ENCODE measurements around the gene OPRM1.

OPRM1 gene

DNA sequence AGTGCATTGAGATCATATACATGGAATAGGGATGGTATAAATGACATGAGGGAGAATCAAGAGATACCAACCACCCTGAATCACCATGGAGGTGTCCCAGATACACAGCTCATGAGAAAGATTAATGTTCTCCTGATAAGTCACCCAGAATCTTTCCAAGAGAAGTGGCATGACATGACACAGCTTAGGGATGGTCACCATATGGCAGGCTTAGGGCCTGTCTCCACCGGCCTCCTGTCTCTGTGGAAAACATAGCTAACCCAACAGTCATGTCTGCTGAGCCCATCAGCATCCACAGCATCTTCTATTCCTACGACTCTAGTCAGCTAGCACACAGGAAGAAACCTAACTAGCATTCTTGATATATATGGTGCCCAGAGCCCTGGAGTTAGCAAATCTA, 184.3 kb downstream of the OPRM1 start:
- Histone ChIP-seq H3K4me3 (ENCODE audit: low read length) (no peak overlapping the region), H3K4me1 (ENCODE audit: control insufficient read depth, insufficient read depth, low read length) (no peaks in the 10 kb centered on the region), H3K27me3 (ENCODE audit: control insufficient read depth, insufficient read depth, low read length) (no peaks in the 10 kb centered on the region), H3K9ac (ENCODE audit: low read length) (no peak overlapping the region), H3K36me3 (ENCODE audit: control insufficient read depth, insufficient read depth, low read length) (no peaks in the 10 kb centered on the region), H3K9me3 (ENCODE audit: control insufficient read depth, low read length) (no peaks in the 10 kb centered on the region)

- Histone ChIP-seq H3K27me3 (ENCODE audit: control insufficient read depth, insufficient read depth, low read length) (no peaks in the 10 kb centered on the region), H3K9me3 (ENCODE audit: control insufficient read depth, low read length) (no peaks in the 10 kb centered on the region), H3K36me3 (ENCODE audit: control insufficient read depth, insufficient read depth, low read length) (no peaks in the 10 kb centered on the region), H3K4me3 (ENCODE audit: low read length) (no peak overlapping the region), H3K9ac (ENCODE audit: low read length) (no peak overlapping the region), H3K4me1 (ENCODE audit: control insufficient read depth, insufficient read depth, low read length) (no peaks in the 10 kb centered on the region)
These were observed 187.4 kb downstream of the OPRM1 start for GRCh38 chr6:154226461-154226860.

DNA sequence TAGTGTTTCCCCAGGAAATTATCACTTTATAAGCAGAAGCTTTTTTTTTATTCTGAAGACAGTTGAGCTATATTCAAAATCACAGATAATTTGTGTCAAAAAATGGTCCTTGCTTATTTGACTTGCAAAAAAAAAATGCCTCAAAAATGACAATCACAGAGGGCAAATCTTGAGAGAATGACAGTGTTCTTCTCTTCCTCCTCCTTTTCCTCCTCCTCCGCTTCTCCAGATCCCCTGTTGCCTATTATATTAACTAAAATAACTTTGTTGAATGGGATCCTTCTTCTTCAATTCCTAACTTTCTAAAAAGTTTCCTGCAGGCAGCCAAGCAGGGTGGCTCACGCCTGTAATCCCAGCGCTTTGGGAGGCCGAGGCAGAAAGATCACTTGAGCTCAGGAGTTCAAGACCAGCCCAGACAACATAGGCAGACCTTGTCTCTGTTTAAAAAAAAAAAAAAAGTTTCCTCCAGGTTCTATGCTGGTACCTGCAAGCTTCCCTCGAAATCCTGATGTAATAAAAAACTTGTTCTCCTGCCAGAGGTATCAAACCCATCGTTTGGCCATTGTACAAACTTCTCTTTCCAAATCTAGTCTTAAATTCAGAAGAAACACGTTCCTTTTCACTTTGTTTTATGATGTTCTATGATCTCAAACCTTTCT, 189.0 kb downstream of the OPRM1 start:
- H3K36me3 ChIP-seq (ENCODE audit: control insufficient read depth, insufficient read depth, low read length): no peaks in the 10 kb centered on the region
- H3K9me3 ChIP-seq (ENCODE audit: control insufficient read depth, low read length): no peaks in the 10 kb centered on the region
- H3K4me1 ChIP-seq (ENCODE audit: control insufficient read depth, insufficient read depth, low read length): no peaks in the 10 kb centered on the region
- H3K27me3 ChIP-seq (ENCODE audit: control insufficient read depth, insufficient read depth, low read length): no peaks in the 10 kb centered on the region
- H3K9ac ChIP-seq (ENCODE audit: low read length): no peak overlapping the region
- H3K4me3 ChIP-seq (ENCODE audit: low read length): no peak overlapping the region

DNA sequence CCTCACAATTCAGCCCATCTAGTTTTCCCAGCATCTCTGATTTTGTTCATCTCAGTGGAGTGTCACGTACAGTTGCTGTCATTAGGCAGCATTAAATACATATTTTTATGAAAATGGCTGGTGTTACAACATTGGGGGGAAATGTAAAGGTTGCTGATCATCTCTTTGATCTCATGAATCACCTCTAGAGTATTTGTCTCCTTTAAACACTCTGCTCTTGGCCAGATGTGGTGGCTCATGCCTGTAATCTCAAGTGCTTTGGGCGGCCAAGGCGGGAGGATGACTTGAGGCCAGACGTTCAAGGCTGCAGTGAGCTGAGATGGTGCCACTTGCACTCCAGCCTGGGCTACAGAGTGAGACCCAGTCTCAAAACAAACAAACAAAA, 189.5 kb downstream of the OPRM1 start:
- Histone ChIP-seq H3K4me3 (ENCODE audit: low read length) (no peak overlapping the region), H3K36me3 (ENCODE audit: control insufficient read depth, insufficient read depth, low read length) (no peaks in the 10 kb centered on the region), H3K9me3 (ENCODE audit: control insufficient read depth, low read length) (no peaks in the 10 kb centered on the region), H3K9ac (ENCODE audit: low read length) (no peak overlapping the region), H3K27me3 (ENCODE audit: control insufficient read depth, insufficient read depth, low read length) (no peaks in the 10 kb centered on the region), H3K4me1 (ENCODE audit: control insufficient read depth, insufficient read depth, low read length) (no peaks in the 10 kb centered on the region)

DNA sequence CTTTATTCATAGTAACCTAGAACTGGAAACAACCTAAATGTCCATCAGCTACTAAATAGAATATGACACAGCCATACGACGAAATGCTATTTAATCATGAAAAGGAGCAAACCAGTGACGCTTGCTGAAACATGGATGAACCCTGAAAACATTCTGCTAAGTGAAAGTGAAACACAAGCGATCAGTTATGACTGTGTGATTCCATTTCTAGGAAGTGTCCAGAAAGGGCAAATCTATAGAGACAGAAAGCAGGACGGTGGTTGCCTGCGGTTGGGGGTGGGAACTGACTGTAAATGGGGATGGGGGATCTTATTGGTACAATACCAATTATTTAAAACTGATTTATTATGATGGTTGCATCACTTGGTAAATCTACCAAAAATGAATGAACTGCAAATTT, 190.7 kb downstream of the OPRM1 start:
- no peak overlapping the region for H3K4me3 ChIP-seq (ENCODE audit: low read length)
- no peak overlapping the region for H3K9ac ChIP-seq (ENCODE audit: low read length)
- H3K27me3 ChIP-seq (ENCODE audit: control insufficient read depth, insufficient read depth, low read length): no peaks in the 10 kb centered on the region
- H3K36me3 ChIP-seq (ENCODE audit: control insufficient read depth, insufficient read depth, low read length): no peaks in the 10 kb centered on the region
- no peaks in the 10 kb centered on the region for H3K9me3 ChIP-seq (ENCODE audit: control insufficient read depth, low read length)
- no peaks in the 10 kb centered on the region for H3K4me1 ChIP-seq (ENCODE audit: control insufficient read depth, insufficient read depth, low read length)

- Histone ChIP-seq H3K4me3 (ENCODE audit: low read length) (no peak overlapping the region), H3K27me3 (ENCODE audit: control insufficient read depth, insufficient read depth, low read length) (no peaks in the 10 kb centered on the region), H3K9ac (ENCODE audit: low read length) (no peak overlapping the region), H3K4me1 (ENCODE audit: control insufficient read depth, insufficient read depth, low read length) (no peaks in the 10 kb centered on the region), H3K9me3 (ENCODE audit: control insufficient read depth, low read length) (no peaks in the 10 kb centered on the region), H3K36me3 (ENCODE audit: control insufficient read depth, insufficient read depth, low read length) (no peaks in the 10 kb centered on the region)
These were observed 191.4 kb downstream of the OPRM1 start for GRCh38 chr6:154230393-154230792.

DNA sequence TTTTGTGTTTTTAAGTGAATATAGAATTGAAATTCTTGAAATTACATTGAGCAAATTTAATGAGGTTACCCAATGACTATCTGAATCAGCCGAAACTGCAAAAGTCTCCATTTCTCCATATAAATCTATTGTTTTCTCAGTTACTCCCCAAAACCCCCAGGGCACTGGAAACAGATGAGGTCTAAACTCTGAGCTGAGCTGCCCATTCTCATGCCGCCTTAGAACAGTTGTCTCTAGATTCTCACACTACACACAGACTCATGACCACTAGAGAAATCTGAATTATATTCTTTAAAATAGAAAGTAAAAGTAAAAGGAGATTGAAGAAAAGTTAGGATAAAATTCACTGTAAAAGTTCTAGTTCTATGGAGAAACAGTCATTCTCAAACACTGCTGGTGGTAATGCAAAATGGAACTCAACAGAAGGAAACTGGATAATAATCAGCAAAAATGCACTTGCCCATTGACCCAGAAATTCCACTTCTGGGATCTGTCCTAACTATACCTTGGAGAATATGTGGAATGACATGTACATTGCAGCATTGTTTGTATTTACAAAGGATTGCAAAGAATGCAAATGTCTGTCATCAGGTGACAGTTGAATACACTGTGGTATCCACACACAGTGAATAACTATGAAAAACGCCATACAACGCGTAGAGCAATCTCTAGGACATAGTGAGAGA, 192.0 kb downstream of the OPRM1 start:
- H3K4me1 ChIP-seq (ENCODE audit: control insufficient read depth, insufficient read depth, low read length): no peaks in the 10 kb centered on the region
- H3K27me3 ChIP-seq (ENCODE audit: control insufficient read depth, insufficient read depth, low read length): no peaks in the 10 kb centered on the region
- H3K9ac ChIP-seq (ENCODE audit: low read length): no peak overlapping the region
- H3K9me3 ChIP-seq (ENCODE audit: control insufficient read depth, low read length): no peaks in the 10 kb centered on the region
- no peak overlapping the region for H3K4me3 ChIP-seq (ENCODE audit: low read length)
- H3K36me3 ChIP-seq (ENCODE audit: control insufficient read depth, insufficient read depth, low read length): no peaks in the 10 kb centered on the region

GRCh38 chr6:154232013-154232910, 193.2 kb downstream of the OPRM1 start:
- no peak overlapping the region for H3K4me3 ChIP-seq (ENCODE audit: low read length)
- no peaks in the 10 kb centered on the region for H3K9me3 ChIP-seq (ENCODE audit: control insufficient read depth, low read length)
- H3K36me3 ChIP-seq (ENCODE audit: control insufficient read depth, insufficient read depth, low read length): no peaks in the 10 kb centered on the region
- H3K9ac ChIP-seq (ENCODE audit: low read length): no peak overlapping the region
- no peaks in the 10 kb centered on the region for H3K27me3 ChIP-seq (ENCODE audit: control insufficient read depth, insufficient read depth, low read length)
- no peaks in the 10 kb centered on the region for H3K4me1 ChIP-seq (ENCODE audit: control insufficient read depth, insufficient read depth, low read length)

- H3K27me3 ChIP-seq (ENCODE audit: control insufficient read depth, insufficient read depth, low read length): no peaks in the 10 kb centered on the region
- H3K4me1 ChIP-seq (ENCODE audit: control insufficient read depth, insufficient read depth, low read length): no peaks in the 10 kb centered on the region
- H3K4me3 ChIP-seq (ENCODE audit: low read length): no peak overlapping the region
- no peaks in the 10 kb centered on the region for H3K9me3 ChIP-seq (ENCODE audit: control insufficient read depth, low read length)
- H3K36me3 ChIP-seq (ENCODE audit: control insufficient read depth, insufficient read depth, low read length): no peaks in the 10 kb centered on the region
- H3K9ac ChIP-seq (ENCODE audit: low read length): no peak overlapping the region
These were observed 194.3 kb downstream of the OPRM1 start for GRCh38 chr6:154233383-154233782.

- Histone ChIP-seq H3K9me3 (ENCODE audit: control insufficient read depth, low read length) (no peaks in the 10 kb centered on the region), H3K36me3 (ENCODE audit: control insufficient read depth, insufficient read depth, low read length) (no peaks in the 10 kb centered on the region), H3K4me3 (ENCODE audit: low read length) (no peak overlapping the region), H3K27me3 (ENCODE audit: control insufficient read depth, insufficient read depth, low read length) (no peaks in the 10 kb centered on the region), H3K4me1 (ENCODE audit: control insufficient read depth, insufficient read depth, low read length) (no peaks in the 10 kb centered on the region), H3K9ac (ENCODE audit: low read length) (no peak overlapping the region)
These were observed 195.2 kb downstream of the OPRM1 start for GRCh38 chr6:154234019-154234772.

GRCh38 chr6:154236646-154237301, 197.7 kb downstream of the OPRM1 start:
- H3K36me3 ChIP-seq (ENCODE audit: control insufficient read depth, insufficient read depth, low read length): no peaks in the 10 kb centered on the region
- H3K9me3 ChIP-seq (ENCODE audit: control insufficient read depth, low read length): no peaks in the 10 kb centered on the region
- no peaks in the 10 kb centered on the region for H3K4me1 ChIP-seq (ENCODE audit: control insufficient read depth, insufficient read depth, low read length)
- H3K4me3 ChIP-seq (ENCODE audit: low read length): no peak overlapping the region
- H3K9ac ChIP-seq (ENCODE audit: low read length): no peak overlapping the region
- no peaks in the 10 kb centered on the region for H3K27me3 ChIP-seq (ENCODE audit: control insufficient read depth, insufficient read depth, low read length)
